Panc1 (cell line): ENCODE measurements around the gene OSBPL8. TPM values are rescaled to one million over a fixed set of nuclear protein-coding genes. Genes with fewer than 3 reads are reported as not detected.

Experiments
- ATAC-seq: fragments of 200-7000 bp; cut with Tn5 transposase; 2 replicates; pipeline ENCODE4 v1.9.1; 2020; ENCODE audit warnings: mild to moderate bottlenecking, moderate library complexity
- BruUV-seq: library from RNA; stranded (reverse); fragments of 400-500 nt; replicated peaks from 2 replicates; lab custom pipeline; 2021; lab: Mats Ljungman, UMichigan
- CTCF ChIA-PET: fragments of 300-600 bp; sonication (Branson Sonifier 250); formaldehyde crosslinking; loops from one replicate; lab custom pipeline; 2022; ENCODE audit warnings: antibody characterized with exemption; lab: Charles Lee
- POLR2A ChIA-PET: fragments of 300-600 bp; sonication (Branson Sonifier 250); formaldehyde crosslinking; loops from one replicate; lab custom pipeline; 2022; ENCODE audit warnings: antibody characterized with exemption; lab: Charles Lee
- DNase-seq: peaks from one replicate; pipeline ENCODE4 v3.0.0-alpha.2; 2010; ENCODE audit warnings: low read depth, low spot score
- H3K27ac ChIP-seq: 2 replicates; pipeline ENCODE4 v1.5.1; 2011; ENCODE audit warnings: mild to moderate bottlenecking, low read length, inconsistent platforms
- H3K27me3 ChIP-seq: fragments of 200-500 bp; sonication (Bioruptor generic); 2 replicates; pipeline ENCODE4 v1.6.0; 2014; ENCODE audit warnings: low read length, inconsistent platforms; ENCODE audit not compliant: control insufficient read depth, insufficient read depth
- H3K36me3 ChIP-seq: fragments of 200-500 bp; sonication (Bioruptor generic); 2 replicates; pipeline ENCODE4 v1.5.1; 2014; ENCODE audit warnings: inconsistent platforms, mild to moderate bottlenecking, low read length, moderate library complexity; ENCODE audit not compliant: control insufficient read depth, insufficient read depth
- H3K4me1 ChIP-seq: 2 replicates; pipeline ENCODE4 v1.5.1; 2011; ENCODE audit warnings: inconsistent platforms, mild to moderate bottlenecking, low read length, moderate library complexity; ENCODE audit not compliant: control insufficient read depth, insufficient read depth
- H3K4me3 ChIP-seq, 2 experiments: 2 replicates each; pipeline ENCODE4 v1.5.1; 2011 to 2012; ENCODE audit warnings: low read depth in 2 of 2, low read length in 2 of 2, mild to moderate bottlenecking in 2 of 2, inconsistent platforms in 1 of 2, moderate library complexity in 1 of 2
- H3K9me3 ChIP-seq: fragments of 200-500 bp; sonication (Bioruptor generic); 2 replicates; pipeline ENCODE4 v1.5.1; 2014; ENCODE audit warnings: low read depth, mild to moderate bottlenecking, inconsistent platforms, low read length, moderate library complexity; ENCODE audit not compliant: control insufficient read depth, insufficient read depth
- CTCF ChIP-seq: fragments of 450-650 bp; IDR thresholded peaks from 2 replicates; pipeline ENCODE4 v1.5.1; 2017; ENCODE audit warnings: mild to moderate bottlenecking
- POLR2AphosphoS5 ChIP-seq: IDR thresholded peaks from 2 replicates; pipeline ENCODE4 v1.6.1; 2012; ENCODE audit warnings: mild to moderate bottlenecking, low read depth, low read length, moderate library complexity
- REST ChIP-seq, 2 experiments: IDR thresholded peaks; 2 replicates each; pipeline ENCODE4 v1.6.1; 2011 to 2012; ENCODE audit warnings: low read depth in 2 of 2, control low read depth in 1 of 2, low read length in 1 of 2, mild to moderate bottlenecking in 1 of 2, moderate library complexity in 1 of 2; ENCODE audit not compliant: insufficient read depth in 1 of 2
- TCF7L2 ChIP-seq: IDR thresholded peaks from 2 replicates; pipeline ENCODE4 v1.6.1; 2011; ENCODE audit warnings: mild to moderate bottlenecking, low read depth, low read length, inconsistent platforms
- in situ Hi-C: cut with HindIII; loops from 2 replicates; pipeline ENCODE4 v1.10.0; 2016; ENCODE audit warnings: low sequenced_read_pairs, low pct_unique_long_range_greater_than_20kb
- intact Hi-C: fragments of 100-400 bp; cut with micrococcal nuclease; formaldehyde crosslinking; loops from one replicate; pipeline ENCODE4 v1.10.0; 2022; ENCODE audit not compliant: unreplicated experiment
- total RNA-seq: library from RNA; stranded (reverse); gene quantifications from one replicate; pipeline ENCODE4 v1.2.1, GENCODE V29; 2021; ENCODE audit not compliant: unreplicated experiment

The OSBPL8 gene
- total RNA-seq, 1 experiment from 2014 or later: 76.9 TPM

- BruUV-seq: no TSS peak
These were observed 28.0 kb upstream of the OSBPL8 start for GRCh38 chr12:76587428-76588178.

More at GRCh38 chr12:76587428-76588178, 28.0 kb upstream of the OSBPL8 start:
- Histone ChIP-seq H3K4me1 (no peaks in the 10 kb centered on the region), H3K9me3 (no peaks in the 10 kb centered on the region), H3K27ac (no peak overlapping the region), H3K27me3 (no peaks in the 10 kb centered on the region), H3K4me3 (no peak overlapping the region), H3K36me3 (no peaks in the 10 kb centered on the region)
- no peak for DNase-seq
- ChIA-PET POLR2A (no interaction called here), CTCF (interaction anchor here (0.5 kb wide), 1 partner anchor 43 kb away, joined by 3 read pairs; no protein-coding TSS in a partner anchor)
- in situ Hi-C loops: no loop called here
- TF ChIP-seq REST (IDR thresholded peaks at IDR 0.05; ENCODE audit: insufficient read depth in 1 of 2, low read depth in 2 of 2, low read length in 1 of 2) (no peak), POLR2AphosphoS5 (no peak), TCF7L2 (no peak), CTCF (no peak)
- no peak for ATAC-seq
- intact Hi-C loops: no loop called here
